Psoas muscle (tissue), 8 donors: ENCODE results near the gene EDN1. TPM values are rescaled to one million over a fixed set of nuclear protein-coding genes. Genes with fewer than 3 reads are reported as not detected.

Source experiments
- ATAC-seq, 4 donors: fragments of 200-7000 bp; cut with Tn5 transposase; one replicate each; pipeline ENCODE4 v1.9.1; 2020; ENCODE audit warnings: moderate library complexity in 3 of 4, mild to moderate bottlenecking in 2 of 4
- DNase-seq, 2 donors: peaks; one replicate each; pipeline ENCODE4 v3.0.0-alpha.2; 2020
- H3K27ac ChIP-seq: fragments of 200-600 bp; one replicate; pipeline ENCODE4 v1.8.0; 2022
- H3K27me3 ChIP-seq, 3 donors: fragments of 200-600 bp in 1 of 3; one replicate each; pipeline versions ENCODE4 v1.6.1 to v1.8.0; 2013 to 2022; ENCODE audit warnings: low read length in 2 of 3, mild to moderate bottlenecking in 2 of 3, moderate library complexity in 1 of 3; ENCODE audit not compliant: insufficient read depth in 3 of 3
- H3K36me3 ChIP-seq, 2 donors: fragments of 200-600 bp in 1 of 2; one replicate each; pipeline versions ENCODE4 v1.6.1 to v1.8.0; 2013 to 2022; ENCODE audit warnings: low read depth in 1 of 2, mild to moderate bottlenecking in 1 of 2, moderate library complexity in 1 of 2; ENCODE audit not compliant: insufficient read depth in 1 of 2
- H3K4me1 ChIP-seq: fragments of 200-600 bp; one replicate; pipeline ENCODE4 v1.8.0; 2022
- H3K4me3 ChIP-seq: fragments of 200-600 bp; one replicate; pipeline ENCODE4 v1.8.0; 2022; ENCODE audit warnings: mild to moderate bottlenecking
- H3K9me3 ChIP-seq: fragments of 200-600 bp; one replicate; pipeline ENCODE4 v1.8.0; 2022
- CTCF ChIP-seq: fragments of 200-600 bp; IDR thresholded peaks from one replicate; pipeline ENCODE4 v1.8.0; 2022; ENCODE audit warnings: antibody characterized with exemption
- WGBS, 3 donors: extraction: QIAGEN DNeasy Blood & Tissue Kit; methylation state at CpG; one replicate each; pipeline versions ENCODE4 v1.1.6 to v1.1.7; 2013; 5-methylcytosine and 5-hydroxymethylcytosine counted together
- intact Hi-C, 2 donors: fragments of 100-400 bp; cut with DNase I; formaldehyde crosslinking; loops; one replicate each; pipeline versions ENCODE4 v1.11.0 to v1.14.2; 2022
- polyA plus RNA-seq, 3 donors: library from polyadenylated mRNA; stranded (reverse); fragments of 200-250 nt; gene quantifications; one replicate each; pipeline ENCODE4 v1.2.3, GENCODE V29; 2013
- total RNA-seq, 4 donors: library from RNA; stranded (reverse); fragmentation: NEBNext Ultra II Directional in 2 of 4; extraction: Animal tissue kit (Norgen Biotek cat#: 25700) in 2 of 4; gene quantifications; one replicate each; pipeline versions ENCODE4 v1.2.1 to v1.2.4, GENCODE V29; 2021 to 2023
- donor health status: healthy with polysubstance abuse.
- donor health status: DM: no; HTN: no; CAD: no; lungs with moderate emphysema.
- donor health status: Bipolar disorder and iron deficiency.
- donor health status: healthy.
- donor health status: DM: yes; HTN: yes; CAD: no.
- donor health status: DM: no; HTN: no; CAD: no.
- donor health status: DM: no; HTN: no; CAD: no.
- donor health status: DM: yes; HTN: yes; CAD: no.

Gene EDN1
- total and polyA plus RNA-seq, 7 donors = 0.68 to 3.7 (median 2.0) TPM

- peaks cover 0 to 9% (median 0%) of the 10 kb centered on the region in 3 donors for H3K27me3 ChIP-seq
- no peak overlapping the region for H3K27ac ChIP-seq
- no peaks in the 10 kb centered on the region for H3K36me3 ChIP-seq
- no peak for TF ChIP-seq CTCF
- H3K4me3 ChIP-seq = no peak overlapping the region
- intact Hi-C loops = no loop called here
- no peak for ATAC-seq
- WGBS, 3 donors = 87 to 89% (median 88%) methylated on average over 3 of the region's 3 CpGs
- DNase-seq = no peak
- H3K4me1 ChIP-seq = no peaks in the 10 kb centered on the region
- no peaks in the 10 kb centered on the region for H3K9me3 ChIP-seq
Measured at GRCh38 chr6:12339022-12339421, 48.9 kb downstream of the EDN1 start.

- no peak for ATAC-seq
- Histone ChIP-seq H3K9me3 (no peaks in the 10 kb centered on the region), H3K4me1 (no peaks in the 10 kb centered on the region), H3K36me3 (no peaks in the 10 kb centered on the region), H3K27me3 (peaks cover 0 to 9% (median 0%) of the 10 kb centered on the region in 3 donors), H3K4me3 (no peak overlapping the region), H3K27ac (no peak overlapping the region)
- 52 to 58% (median 56%) methylated on average over 12 of the region's 12 CpGs for WGBS, 3 donors
- no peak for TF ChIP-seq CTCF
- DNase-seq = no peak
- intact Hi-C loops = no loop called here
Measured at GRCh38 chr6:12339808-12340487, 49.8 kb downstream of the EDN1 start.

GRCh38 chr6:12340488-12340818 lies 50.3 kb downstream of the EDN1 start:
- no peak for DNase-seq
- no peak for TF ChIP-seq CTCF
- WGBS, 3 donors = 79 to 85% (median 81%) methylated on average over 6 of the region's 6 CpGs

GRCh38 chr6:12342664-12343063 lies 52.5 kb downstream of the EDN1 start:
- no peak for DNase-seq
- intact Hi-C loops = no loop called here
- no peaks in the 10 kb centered on the region for H3K4me1 ChIP-seq
- no peak overlapping the region for H3K4me3 ChIP-seq
- no peak overlapping the region for H3K27ac ChIP-seq
- no peak for TF ChIP-seq CTCF
- WGBS, 3 donors = 53 to 70% (median 57%) methylated on average over 4 of the region's 4 CpGs
- H3K9me3 ChIP-seq = no peaks in the 10 kb centered on the region
- no peaks in the 10 kb centered on the region for H3K36me3 ChIP-seq
- H3K27me3 ChIP-seq = peaks cover 0 to 9% (median 0%) of the 10 kb centered on the region in 3 donors
- no peak for ATAC-seq

More at GRCh38 chr6:12340488-12340818, 50.3 kb downstream of the EDN1 start:
- intact Hi-C loops = no loop called here
- Histone ChIP-seq H3K36me3 (no peaks in the 10 kb centered on the region), H3K4me3 (no peak overlapping the region), H3K9me3 (no peaks in the 10 kb centered on the region), H3K27me3 (peaks cover 0 to 9% (median 0%) of the 10 kb centered on the region in 3 donors), H3K27ac (no peak overlapping the region), H3K4me1 (no peaks in the 10 kb centered on the region)
- no peak for ATAC-seq

GRCh38 chr6:12343122-12343439 lies 52.9 kb downstream of the EDN1 start:
- 68 to 76% (median 71%) methylated on average over 5 of the region's 5 CpGs for WGBS, 3 donors
- intact Hi-C loops = no loop called here
- no peak for TF ChIP-seq CTCF
- no peaks in the 10 kb centered on the region for H3K4me1 ChIP-seq
- no peak overlapping the region for H3K4me3 ChIP-seq
- H3K36me3 ChIP-seq = no peaks in the 10 kb centered on the region
- DNase-seq = no peak
- H3K9me3 ChIP-seq = no peaks in the 10 kb centered on the region
- H3K27me3 ChIP-seq = peaks cover 0 to 9% (median 0%) of the 10 kb centered on the region in 3 donors
- ATAC-seq = no peak
- no peak overlapping the region for H3K27ac ChIP-seq
